GM12874 (cell line): ENCODE data around the gene GPR45.

Experiments
- TF ChIP-seq, protein P1 (sequence below): IDR thresholded peaks from 2 replicates; pipeline ENCODE4 v1.5.1; 2011; ENCODE audit warnings: low read depth, mild to moderate bottlenecking, control low read depth, low read length, moderate library complexity; ENCODE audit not compliant: insufficient read depth

GPR45 gene

DNA sequence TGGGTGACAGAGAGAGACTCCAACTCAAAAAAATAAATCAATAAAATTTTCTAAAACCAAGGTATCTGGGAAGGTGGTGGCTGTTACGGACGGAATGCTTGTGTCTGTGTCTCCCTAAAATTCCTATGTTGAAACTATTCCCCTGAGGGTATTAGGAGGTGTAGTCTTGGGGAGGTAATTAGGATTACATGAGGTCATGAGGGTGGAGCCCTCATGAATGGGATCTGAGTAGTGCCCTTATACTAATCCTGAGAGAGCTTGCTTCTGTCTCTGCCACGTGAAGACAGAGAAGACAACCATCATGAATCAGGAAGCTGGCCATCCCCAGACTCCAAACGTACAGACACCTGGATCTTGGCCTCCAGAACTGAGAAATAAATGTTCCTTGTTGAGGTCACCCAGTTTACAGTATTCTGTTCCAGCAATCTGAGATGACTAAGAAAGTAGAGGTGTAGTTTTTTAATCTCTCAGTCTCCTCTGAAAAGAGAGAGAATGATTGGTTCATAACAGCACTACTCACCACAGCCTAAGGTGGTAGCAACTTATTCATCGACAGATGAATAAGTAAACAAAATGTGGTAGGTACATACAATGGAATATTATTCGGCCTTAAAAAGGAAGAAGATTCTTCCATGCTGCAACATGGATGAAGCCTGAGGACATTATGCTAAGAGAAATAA is 49.6 kb downstream of the GPR45 start:
- TF ChIP-seq, protein P1, sequence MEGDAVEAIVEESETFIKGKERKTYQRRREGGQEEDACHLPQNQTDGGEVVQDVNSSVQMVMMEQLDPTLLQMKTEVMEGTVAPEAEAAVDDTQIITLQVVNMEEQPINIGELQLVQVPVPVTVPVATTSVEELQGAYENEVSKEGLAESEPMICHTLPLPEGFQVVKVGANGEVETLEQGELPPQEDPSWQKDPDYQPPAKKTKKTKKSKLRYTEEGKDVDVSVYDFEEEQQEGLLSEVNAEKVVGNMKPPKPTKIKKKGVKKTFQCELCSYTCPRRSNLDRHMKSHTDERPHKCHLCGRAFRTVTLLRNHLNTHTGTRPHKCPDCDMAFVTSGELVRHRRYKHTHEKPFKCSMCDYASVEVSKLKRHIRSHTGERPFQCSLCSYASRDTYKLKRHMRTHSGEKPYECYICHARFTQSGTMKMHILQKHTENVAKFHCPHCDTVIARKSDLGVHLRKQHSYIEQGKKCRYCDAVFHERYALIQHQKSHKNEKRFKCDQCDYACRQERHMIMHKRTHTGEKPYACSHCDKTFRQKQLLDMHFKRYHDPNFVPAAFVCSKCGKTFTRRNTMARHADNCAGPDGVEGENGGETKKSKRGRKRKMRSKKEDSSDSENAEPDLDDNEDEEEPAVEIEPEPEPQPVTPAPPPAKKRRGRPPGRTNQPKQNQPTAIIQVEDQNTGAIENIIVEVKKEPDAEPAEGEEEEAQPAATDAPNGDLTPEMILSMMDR = no peak

DNA sequence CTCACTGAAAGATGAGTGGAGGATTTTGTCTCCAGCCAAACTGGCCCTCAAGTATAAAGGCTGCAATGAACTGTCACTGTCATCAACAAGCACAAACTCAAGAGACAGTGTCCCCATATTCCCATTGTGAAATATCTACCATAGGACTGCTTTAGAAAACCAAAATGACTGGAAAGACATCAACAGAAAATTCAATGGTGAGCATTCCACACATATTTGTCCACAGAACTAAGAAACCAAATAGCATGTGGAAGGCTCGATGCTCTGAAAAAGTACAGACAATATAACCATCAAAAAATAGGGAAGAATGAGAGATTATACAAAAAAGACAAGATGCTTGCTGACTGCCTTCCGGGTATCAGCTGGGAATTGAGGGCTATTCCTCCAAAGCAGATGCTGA is 50.4 kb downstream of the GPR45 start:
- TF ChIP-seq, protein P1 = no peak
